ENCODE measurements around the gene GRIK5.

DNA sequence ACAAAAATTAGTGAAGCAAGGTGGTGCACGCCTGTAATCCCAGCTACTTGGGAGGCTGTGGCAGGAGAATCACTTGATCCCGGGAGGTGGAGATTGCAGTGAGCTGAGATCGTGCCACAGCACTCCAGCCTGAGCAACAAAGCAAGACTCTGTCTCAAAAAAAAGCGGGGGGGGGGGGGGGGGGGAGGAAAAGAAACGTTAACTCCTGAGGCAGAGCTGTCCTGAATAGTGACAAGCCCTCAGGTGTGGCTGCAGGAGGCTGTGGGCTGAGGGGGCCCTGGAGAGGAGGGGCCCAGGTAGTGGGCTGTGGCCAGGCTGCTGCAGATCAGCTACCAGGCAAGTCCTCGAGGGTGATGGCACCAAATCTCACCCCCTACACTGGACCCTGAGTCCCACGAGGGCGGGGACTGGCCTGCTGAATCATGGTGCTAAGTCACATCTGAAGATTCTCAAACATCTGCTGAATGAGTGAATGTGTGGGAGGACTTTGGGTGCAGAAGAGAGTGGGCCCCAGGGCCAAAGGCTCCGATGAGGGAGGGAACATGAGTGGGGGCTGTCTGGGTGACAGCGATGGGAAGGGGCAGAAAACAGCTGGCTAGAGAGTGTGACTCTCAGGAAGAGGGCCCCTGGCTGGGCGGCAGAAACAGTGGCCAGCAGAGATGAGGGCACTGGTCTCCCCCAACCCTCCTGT lies 51.4 kb downstream of the GRIK5 start:
- TF ChIP-seq POLR2AphosphoS5 (IDR thresholded peaks at IDR 0.05; ENCODE audit: borderline replicate concordance, low read depth, low read length) (no peak), EZH2 (IDR thresholded peaks at IDR 0.05) (no peak)
